ENCODE results near the gene SSU72. TPM values are rescaled to one million over a fixed set of nuclear protein-coding genes. Genes with fewer than 3 reads are reported as not detected.
"Not testable (repeated sequence)": the region's sequence is repeated elsewhere in the genome, so short reads cannot be mapped to it uniquely, and the experiment has no call there.

The SSU72 gene
- total RNA-seq, 2 experiments from 2014 or later: 95.4 to 101 TPM

DNA sequence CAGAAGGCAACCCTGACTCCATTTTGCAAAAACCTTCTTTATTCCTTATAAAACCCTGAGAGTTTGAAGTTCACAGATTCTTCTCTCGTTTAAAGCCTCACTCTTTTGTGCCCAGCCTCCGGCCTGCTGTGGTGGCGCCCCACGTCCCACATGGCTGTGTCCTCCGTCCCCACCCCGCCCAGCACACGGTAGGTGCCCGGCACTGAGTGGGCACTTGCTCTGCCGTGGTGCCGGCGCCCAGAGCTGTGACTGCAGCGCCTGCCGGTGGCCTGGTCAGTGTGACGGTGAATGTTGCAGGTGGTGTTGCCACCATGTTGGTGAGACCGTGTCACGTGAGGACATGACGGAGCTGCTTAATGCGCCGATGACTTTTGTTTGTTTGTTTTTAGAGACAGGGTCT, 53.3 kb downstream of the SSU72 start:
- Histone ChIP-seq H3K9me3 (ENCODE audit: control insufficient read depth in 1 of 2, insufficient read depth in 1 of 2, low read length in 2 of 2) (no peaks in the 10 kb centered on the region), H3K4me1 (ENCODE audit: insufficient read depth, low read length) (no peaks in the 10 kb centered on the region), H3K27ac (ENCODE audit: low read depth in 1 of 2, low read length in 2 of 2) (no peak overlapping the region), H3K36me3 (ENCODE audit: insufficient read depth, low read length) (peaks cover 27% of the 10 kb centered on the region), H3K4me3 (ENCODE audit: low read length) (no peak overlapping the region), H3K27me3 (ENCODE audit: control insufficient read depth in 1 of 2, insufficient read depth in 2 of 2, low read length in 2 of 2) (no peaks in the 10 kb centered on the region)
- intact Hi-C loops (cut with DNase I, micrococcal nuclease): no loop called here
- DNase-seq (no peak), ATAC-seq (ENCODE audit: poor library complexity) (no peak)
- H3K4me1 Mint-ChIP-seq (ENCODE audit: low read depth): no peaks in the 10 kb centered on the region
- no peak overlapping the region for H3K27ac Mint-ChIP-seq
- H3K9me3 Mint-ChIP-seq: no peaks in the 10 kb centered on the region
- CTCF ChIA-PET: no interaction called here
- TF ChIP-seq CTCF (IDR thresholded peaks at IDR 0.05): no peak
- H3K36me3 Mint-ChIP-seq (ENCODE audit: low read depth): peaks cover 8% of the 10 kb centered on the region
- H3K4me3 Mint-ChIP-seq: no peak overlapping the region
- POLR2A ChIA-PET: no interaction called here
- no peaks in the 10 kb centered on the region for H3K27me3 Mint-ChIP-seq

DNA sequence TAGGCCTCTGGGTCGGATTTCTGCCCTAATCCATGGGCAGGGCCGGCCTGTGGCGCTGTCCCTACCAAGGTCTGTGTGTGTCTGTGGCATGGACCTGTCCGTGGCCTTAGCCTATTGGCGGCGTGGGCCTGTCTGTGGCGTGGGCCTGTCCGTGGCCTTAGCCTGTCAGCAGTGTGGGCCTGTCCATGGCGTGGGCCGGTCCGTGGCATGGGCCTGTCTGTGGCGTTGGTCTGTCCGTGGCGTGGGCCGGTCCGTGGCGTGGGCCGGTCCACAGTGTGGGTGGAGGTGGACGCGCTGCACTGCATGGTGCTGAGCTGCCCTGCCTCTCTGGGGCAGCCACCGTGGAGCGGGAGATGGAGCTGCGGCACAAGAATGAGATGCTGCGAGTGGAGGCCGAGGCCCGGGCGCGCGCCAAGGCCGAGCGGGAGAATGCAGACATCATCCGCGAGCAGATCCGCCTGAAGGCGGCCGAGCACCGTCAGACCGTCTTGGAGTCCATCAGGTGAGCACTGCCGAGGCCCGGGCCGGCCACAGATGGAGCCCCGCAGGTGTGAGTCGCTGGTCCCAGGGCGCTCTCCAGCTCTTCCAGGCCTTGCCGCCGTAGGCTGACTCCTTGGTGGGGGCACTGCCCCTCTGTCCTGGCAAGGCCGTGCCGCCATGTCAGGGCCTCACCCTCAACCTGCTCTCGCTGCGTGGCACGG, 54.7 kb downstream of the SSU72 start:
- H3K4me3 Mint-ChIP-seq; CTCF ChIA-PET; H3K4me1 ChIP-seq (ENCODE audit: insufficient read depth, low read length); H3K27me3 ChIP-seq (ENCODE audit: control insufficient read depth in 1 of 2, insufficient read depth in 2 of 2, low read length in 2 of 2); DNase-seq; POLR2A ChIA-PET; H3K9me3 Mint-ChIP-seq; H3K4me1 Mint-ChIP-seq (ENCODE audit: low read depth); H3K27ac ChIP-seq (ENCODE audit: low read depth in 1 of 2, low read length in 2 of 2); intact Hi-C loops (cut with DNase I, micrococcal nuclease); H3K4me3 ChIP-seq (ENCODE audit: low read length); H3K9me3 ChIP-seq (ENCODE audit: control insufficient read depth in 1 of 2, insufficient read depth in 1 of 2, low read length in 2 of 2); ATAC-seq (ENCODE audit: poor library complexity); H3K27ac Mint-ChIP-seq; H3K27me3 Mint-ChIP-seq: not testable (repeated sequence)
- peaks cover 23% of the 10 kb centered on the region for H3K36me3 ChIP-seq (ENCODE audit: insufficient read depth, low read length)
- peaks cover 14% of the 10 kb centered on the region for H3K36me3 Mint-ChIP-seq (ENCODE audit: low read depth)

DNA sequence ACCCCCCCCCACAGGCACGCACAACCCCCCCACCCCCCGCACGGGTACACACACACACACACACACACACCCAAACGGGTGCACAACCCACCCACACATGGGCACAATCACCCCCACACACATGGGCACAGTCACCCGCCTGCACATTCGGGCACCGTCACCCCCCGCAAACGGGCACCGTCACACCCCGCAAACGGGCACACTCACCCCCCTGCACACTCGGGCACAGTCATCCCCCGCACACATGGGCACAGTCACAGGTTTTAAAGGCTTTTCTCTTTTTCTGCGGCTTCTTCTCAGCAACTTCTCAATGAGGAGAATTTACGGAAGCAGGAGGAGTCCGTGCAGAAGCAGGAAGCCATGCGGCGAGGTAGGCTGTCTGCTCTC, 56.0 kb downstream of the SSU72 start:
- ATAC-seq (ENCODE audit: poor library complexity); DNase-seq; H3K4me1 ChIP-seq (ENCODE audit: insufficient read depth, low read length); H3K27ac Mint-ChIP-seq; H3K4me1 Mint-ChIP-seq (ENCODE audit: low read depth); intact Hi-C loops (cut with DNase I, micrococcal nuclease); H3K4me3 ChIP-seq (ENCODE audit: low read length); POLR2A ChIA-PET; CTCF ChIA-PET; H3K4me3 Mint-ChIP-seq; H3K27ac ChIP-seq (ENCODE audit: low read depth in 1 of 2, low read length in 2 of 2); H3K27me3 Mint-ChIP-seq; H3K9me3 Mint-ChIP-seq; H3K27me3 ChIP-seq (ENCODE audit: control insufficient read depth in 1 of 2, insufficient read depth in 2 of 2, low read length in 2 of 2); H3K9me3 ChIP-seq (ENCODE audit: control insufficient read depth in 1 of 2, insufficient read depth in 1 of 2, low read length in 2 of 2): not testable (repeated sequence)
- peaks cover 15% of the 10 kb centered on the region for H3K36me3 Mint-ChIP-seq (ENCODE audit: low read depth)
- peaks cover 23% of the 10 kb centered on the region for H3K36me3 ChIP-seq (ENCODE audit: insufficient read depth, low read length)

DNA sequence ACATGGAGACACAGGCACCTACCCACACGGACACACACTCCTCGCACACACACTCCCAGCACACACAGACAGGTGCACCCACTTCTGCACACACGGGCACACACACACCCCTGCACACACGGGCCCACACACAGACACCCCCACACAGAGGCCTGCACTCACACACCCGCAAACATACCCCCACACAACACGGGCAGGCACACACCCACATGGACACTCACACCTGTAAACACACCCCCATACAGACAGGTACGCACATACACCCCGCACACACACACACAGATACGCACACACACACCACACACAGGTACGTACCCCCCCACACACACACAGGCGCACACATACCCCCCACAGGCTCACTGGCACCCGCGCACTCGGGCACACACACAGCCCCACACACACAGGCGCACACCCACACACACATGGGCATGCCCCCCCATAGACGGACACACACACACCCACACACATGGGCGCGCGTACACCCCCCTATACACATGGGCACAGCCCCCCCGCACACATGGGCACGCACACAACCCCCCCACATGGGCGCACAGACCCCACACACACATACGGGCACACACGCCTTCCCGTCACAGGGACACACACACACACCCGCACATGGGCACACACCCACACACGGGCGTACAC, 56.6 kb downstream of the SSU72 start:
- H3K27ac ChIP-seq (ENCODE audit: low read depth in 1 of 2, low read length in 2 of 2): no peak overlapping the region
- H3K27me3 ChIP-seq (ENCODE audit: control insufficient read depth in 1 of 2, insufficient read depth in 2 of 2, low read length in 2 of 2): no peaks in the 10 kb centered on the region
- CTCF ChIA-PET: no interaction called here
- peaks cover 4% of the 10 kb centered on the region for H3K4me1 ChIP-seq (ENCODE audit: insufficient read depth, low read length)
- no peak overlapping the region for H3K4me3 ChIP-seq (ENCODE audit: low read length)
- no peak overlapping the region for H3K27ac Mint-ChIP-seq
- POLR2A ChIA-PET: no interaction called here
- H3K27me3 Mint-ChIP-seq: no peaks in the 10 kb centered on the region
- H3K9me3 ChIP-seq (ENCODE audit: control insufficient read depth in 1 of 2, insufficient read depth in 1 of 2, low read length in 2 of 2): no peaks in the 10 kb centered on the region
- intact Hi-C loops (cut with DNase I, micrococcal nuclease): no loop called here
- no peaks in the 10 kb centered on the region for H3K4me1 Mint-ChIP-seq (ENCODE audit: low read depth)
- TF ChIP-seq CTCF (IDR thresholded peaks at IDR 0.05): no peak
- peaks cover 15% of the 10 kb centered on the region for H3K36me3 Mint-ChIP-seq (ENCODE audit: low read depth)
- peak overlapping the region; percentile 15 for H3K4me3 Mint-ChIP-seq
- peak in 1 of 14 experiments; percentile 34 for DNase-seq
- no peaks in the 10 kb centered on the region for H3K9me3 Mint-ChIP-seq
- peaks cover 23% of the 10 kb centered on the region for H3K36me3 ChIP-seq (ENCODE audit: insufficient read depth, low read length)
- no peak for ATAC-seq (ENCODE audit: poor library complexity)

- DNase-seq; H3K27ac ChIP-seq (ENCODE audit: low read depth in 1 of 2, low read length in 2 of 2); intact Hi-C loops (cut with DNase I, micrococcal nuclease); H3K27me3 Mint-ChIP-seq; H3K9me3 ChIP-seq (ENCODE audit: control insufficient read depth in 1 of 2, insufficient read depth in 1 of 2, low read length in 2 of 2); H3K27me3 ChIP-seq (ENCODE audit: control insufficient read depth in 1 of 2, insufficient read depth in 2 of 2, low read length in 2 of 2); H3K4me1 ChIP-seq (ENCODE audit: insufficient read depth, low read length); H3K4me1 Mint-ChIP-seq (ENCODE audit: low read depth); H3K4me3 ChIP-seq (ENCODE audit: low read length); H3K9me3 Mint-ChIP-seq; POLR2A ChIA-PET; CTCF ChIA-PET; ATAC-seq (ENCODE audit: poor library complexity); H3K27ac Mint-ChIP-seq; H3K4me3 Mint-ChIP-seq: not testable (repeated sequence)
- H3K36me3 ChIP-seq (ENCODE audit: insufficient read depth, low read length): peaks cover 23% of the 10 kb centered on the region
- H3K36me3 Mint-ChIP-seq (ENCODE audit: low read depth): peaks cover 17% of the 10 kb centered on the region
Measured at GRCh38 chr1:1516923-1517322, 57.7 kb downstream of the SSU72 start.

- intact Hi-C loops (cut with DNase I, micrococcal nuclease): loop anchor here in 1 of 2 experiments (5.0 kb wide), 1 partner anchor 103 kb away; the partner anchor contains the start of gene MIB2
- peaks cover 20% of the 10 kb centered on the region for H3K36me3 Mint-ChIP-seq (ENCODE audit: low read depth)
- ATAC-seq (ENCODE audit: poor library complexity); H3K4me3 ChIP-seq (ENCODE audit: low read length); H3K9me3 Mint-ChIP-seq; POLR2A ChIA-PET; H3K4me3 Mint-ChIP-seq; H3K27ac Mint-ChIP-seq; H3K27me3 ChIP-seq (ENCODE audit: control insufficient read depth in 1 of 2, insufficient read depth in 2 of 2, low read length in 2 of 2); H3K27me3 Mint-ChIP-seq; H3K9me3 ChIP-seq (ENCODE audit: control insufficient read depth in 1 of 2, insufficient read depth in 1 of 2, low read length in 2 of 2); H3K27ac ChIP-seq (ENCODE audit: low read depth in 1 of 2, low read length in 2 of 2); CTCF ChIA-PET: not testable (repeated sequence)
- H3K4me1 Mint-ChIP-seq (ENCODE audit: low read depth): peaks cover 14% of the 10 kb centered on the region
- Histone ChIP-seq H3K4me1 (ENCODE audit: insufficient read depth, low read length) (peaks cover 16% of the 10 kb centered on the region), H3K36me3 (ENCODE audit: insufficient read depth, low read length) (peaks cover 15% of the 10 kb centered on the region)
- DNase-seq: peak in 1 of 14 experiments; percentile 61
Measured at GRCh38 chr1:1514376-1514775, 60.3 kb downstream of the SSU72 start.

Data from CD4-positive, alpha-beta T cell (primary cell).